DND-41 (cell line): ENCODE data around the gene MB.

Experiments used
- EZH2 ChIP-seq: IDR thresholded peaks from 3 replicates; pipeline ENCODE4 v1.6.1; 2012; ENCODE audit warnings: borderline replicate concordance, low read depth, mild to moderate bottlenecking, moderate library complexity, low read length, inconsistent platforms; ENCODE audit not compliant: severe bottlenecking
- TF ChIP-seq, protein P1 (sequence below): IDR thresholded peaks from 2 replicates; pipeline ENCODE4 v1.5.1; 2012; ENCODE audit warnings: borderline replicate concordance, low read length, moderate library complexity, mild to moderate bottlenecking; ENCODE audit not compliant: poor library complexity, severe bottlenecking; ENCODE audit errors: extremely low read depth

DNA sequence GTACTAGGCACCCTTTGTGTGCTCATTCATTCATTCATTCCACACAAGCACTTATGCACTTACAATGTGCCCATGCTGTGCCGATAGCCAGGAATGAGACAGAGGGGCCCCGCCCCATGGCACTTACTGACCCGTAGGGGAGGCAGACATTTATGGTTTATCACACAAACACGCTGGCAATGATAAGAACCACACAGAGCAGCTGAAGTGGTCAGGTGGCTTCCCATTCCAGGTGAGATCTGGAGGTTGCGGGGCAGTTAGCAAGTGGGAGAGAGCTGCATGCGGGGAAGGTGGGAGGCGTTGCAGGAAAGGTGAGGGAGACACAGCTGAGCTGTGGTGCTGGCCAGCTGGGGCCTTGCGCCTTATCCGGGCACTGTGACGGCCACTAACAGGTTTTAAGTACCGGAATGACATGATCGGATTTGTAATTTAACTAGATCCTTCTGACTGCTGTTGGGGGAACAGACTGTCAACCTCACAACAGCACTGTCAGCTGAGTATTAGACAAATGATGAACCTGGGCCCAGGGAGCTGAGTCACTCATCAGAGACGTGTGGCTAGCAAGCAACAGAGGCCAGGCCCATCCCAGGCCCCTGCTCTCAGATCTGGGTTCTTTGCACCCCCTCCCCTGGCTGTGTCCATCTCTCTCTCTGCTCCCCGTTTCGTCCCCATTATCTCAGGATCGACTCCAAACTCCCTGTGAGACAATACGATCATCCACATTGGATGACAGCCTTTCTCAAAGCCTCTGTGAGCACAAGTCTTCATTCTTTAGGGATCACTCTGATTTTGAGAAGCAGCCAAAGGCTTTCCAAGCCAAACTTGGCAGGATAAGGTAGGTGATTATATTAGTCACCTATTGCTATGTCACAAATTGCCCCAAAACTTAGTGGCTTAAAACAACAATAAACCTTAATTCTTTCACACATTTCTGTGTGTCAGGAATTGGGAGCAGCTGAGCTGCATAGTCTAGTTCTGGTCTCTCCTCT lies 48.1 kb downstream of the MB start:
- TF ChIP-seq, protein P1, sequence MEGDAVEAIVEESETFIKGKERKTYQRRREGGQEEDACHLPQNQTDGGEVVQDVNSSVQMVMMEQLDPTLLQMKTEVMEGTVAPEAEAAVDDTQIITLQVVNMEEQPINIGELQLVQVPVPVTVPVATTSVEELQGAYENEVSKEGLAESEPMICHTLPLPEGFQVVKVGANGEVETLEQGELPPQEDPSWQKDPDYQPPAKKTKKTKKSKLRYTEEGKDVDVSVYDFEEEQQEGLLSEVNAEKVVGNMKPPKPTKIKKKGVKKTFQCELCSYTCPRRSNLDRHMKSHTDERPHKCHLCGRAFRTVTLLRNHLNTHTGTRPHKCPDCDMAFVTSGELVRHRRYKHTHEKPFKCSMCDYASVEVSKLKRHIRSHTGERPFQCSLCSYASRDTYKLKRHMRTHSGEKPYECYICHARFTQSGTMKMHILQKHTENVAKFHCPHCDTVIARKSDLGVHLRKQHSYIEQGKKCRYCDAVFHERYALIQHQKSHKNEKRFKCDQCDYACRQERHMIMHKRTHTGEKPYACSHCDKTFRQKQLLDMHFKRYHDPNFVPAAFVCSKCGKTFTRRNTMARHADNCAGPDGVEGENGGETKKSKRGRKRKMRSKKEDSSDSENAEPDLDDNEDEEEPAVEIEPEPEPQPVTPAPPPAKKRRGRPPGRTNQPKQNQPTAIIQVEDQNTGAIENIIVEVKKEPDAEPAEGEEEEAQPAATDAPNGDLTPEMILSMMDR, result no peak
- TF ChIP-seq EZH2, result no peak
